Activated effector memory CD4-positive, alpha-beta T cell treated with anti-CD3 and anti-CD28 coated beads, Interleukin-2, amount 50 U/mL, for 16 hours (primary cell): Measurements from ENCODE around the gene ADCY2.

Experiments used
- DNase-seq: peaks from one replicate; pipeline ENCODE4 v3.0.0-alpha.2; 2020

ADCY2 gene

DNA sequence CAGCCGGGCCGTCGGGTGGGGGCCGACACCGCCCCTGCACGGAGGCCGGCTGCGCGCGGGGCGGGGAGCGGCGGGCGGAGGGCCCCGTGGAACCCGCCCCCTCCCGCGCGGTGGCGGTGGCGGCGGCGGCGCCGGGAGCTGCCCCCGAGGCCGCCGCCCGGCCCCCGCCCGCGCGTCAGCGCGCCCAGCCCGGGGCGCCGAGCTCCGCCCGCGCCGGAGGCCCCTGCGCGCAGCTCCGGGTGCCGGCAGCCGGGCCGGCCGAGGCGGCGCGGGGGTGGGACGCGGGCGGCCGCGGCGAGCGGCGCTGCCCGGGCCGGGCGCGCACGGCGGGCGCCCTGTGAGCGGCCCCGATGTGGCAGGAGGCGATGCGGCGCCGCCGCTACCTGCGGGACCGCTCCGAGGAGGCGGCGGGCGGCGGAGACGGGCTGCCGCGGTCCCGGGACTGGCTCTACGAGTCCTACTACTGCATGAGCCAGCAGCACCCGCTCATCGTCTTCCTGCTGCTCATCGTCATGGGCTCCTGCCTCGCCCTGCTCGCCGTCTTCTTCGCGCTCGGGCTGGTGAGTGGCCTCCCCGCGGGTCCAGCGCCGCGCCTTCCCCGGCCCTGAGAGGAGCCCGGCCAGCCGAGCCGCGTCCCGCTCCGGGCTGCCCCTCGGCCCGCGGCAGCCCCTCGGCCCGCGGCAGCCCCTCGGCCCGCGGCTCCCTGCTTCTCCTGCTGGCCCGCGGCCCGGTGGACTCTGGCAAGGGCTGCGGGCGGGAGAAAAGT lies at the start of gene ADCY2:
Gene ADCY2, plus strand, starts transcription at position 192 of the 766 bp plus-strand sequence. Its CDS starts 159 bp downstream, at position 351.
- no peak for DNase-seq

DNA sequence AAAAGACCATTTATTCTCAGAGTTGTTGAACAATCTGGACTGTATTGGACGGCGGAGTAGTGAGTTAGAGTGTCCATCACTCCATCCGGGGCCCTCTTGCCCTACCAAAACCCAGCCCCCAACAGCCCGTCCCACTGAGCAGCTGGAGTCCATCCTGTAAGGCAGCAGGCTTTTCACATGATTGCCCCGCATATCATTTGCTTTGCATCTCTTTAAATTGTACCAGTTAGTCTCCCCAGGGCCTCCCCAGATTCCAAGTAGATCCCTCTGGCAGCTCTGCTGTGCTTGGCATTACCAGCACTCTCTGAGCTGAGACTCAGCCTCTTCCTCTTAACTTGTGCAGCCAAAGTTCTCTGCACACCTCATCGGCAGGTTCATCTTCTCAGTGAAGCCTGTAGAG lies 48.6 kb upstream of the ADCY2 start:
- DNase-seq: no peak

DNA sequence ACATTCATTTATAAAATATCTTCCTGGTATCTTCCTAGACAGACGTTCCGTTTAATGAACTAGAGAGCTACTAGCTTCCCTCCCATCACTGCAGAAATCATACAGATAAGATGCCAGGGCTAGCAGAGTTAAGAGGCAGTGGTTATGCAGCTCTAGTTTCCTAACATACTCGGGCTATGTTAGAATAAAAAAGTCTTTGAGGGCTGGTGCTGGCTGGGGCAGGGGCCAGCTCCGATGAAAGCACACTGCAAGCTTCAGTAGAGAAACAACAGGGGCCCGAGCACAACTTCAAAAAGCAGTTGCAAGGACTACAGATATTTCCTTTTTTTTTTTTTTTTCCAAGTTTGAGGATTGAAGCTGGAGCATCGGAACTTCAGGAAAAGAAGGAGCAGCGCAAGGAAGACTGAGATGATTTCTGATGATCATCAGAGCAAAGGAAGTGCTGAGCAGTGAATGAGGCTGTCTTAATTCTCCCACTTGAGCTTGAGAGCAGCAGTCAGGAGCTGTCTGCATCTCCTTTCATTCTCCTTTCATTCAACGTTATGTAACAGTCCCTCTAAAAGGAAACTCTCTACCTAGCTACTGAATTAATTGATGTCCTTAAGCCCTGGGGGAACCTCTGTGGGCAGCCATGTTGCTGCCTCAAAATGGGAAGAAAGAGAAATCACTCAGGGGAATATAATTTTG lies 47.6 kb upstream of the ADCY2 start:
- DNase-seq: no peak

DNA sequence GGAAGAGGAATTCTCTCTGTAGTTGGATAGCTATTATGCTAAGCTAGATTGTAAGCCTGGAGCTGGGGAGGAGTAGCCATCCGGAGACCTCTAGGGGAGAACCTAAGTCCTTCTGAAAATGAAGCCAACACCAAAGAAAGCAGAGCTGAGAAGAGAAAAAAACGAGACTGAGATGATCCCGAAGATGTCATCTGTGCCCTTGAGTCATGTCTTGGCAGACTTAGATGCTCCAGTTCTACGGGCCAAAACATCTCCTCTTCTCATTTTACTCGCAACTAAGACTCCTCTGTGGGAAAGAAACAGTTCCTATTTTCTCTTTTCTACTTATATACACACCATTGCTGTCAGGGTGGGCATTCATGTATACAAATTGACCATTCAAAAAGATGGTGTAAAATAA lies 34.3 kb upstream of the ADCY2 start:
- DNase-seq: no peak

DNA sequence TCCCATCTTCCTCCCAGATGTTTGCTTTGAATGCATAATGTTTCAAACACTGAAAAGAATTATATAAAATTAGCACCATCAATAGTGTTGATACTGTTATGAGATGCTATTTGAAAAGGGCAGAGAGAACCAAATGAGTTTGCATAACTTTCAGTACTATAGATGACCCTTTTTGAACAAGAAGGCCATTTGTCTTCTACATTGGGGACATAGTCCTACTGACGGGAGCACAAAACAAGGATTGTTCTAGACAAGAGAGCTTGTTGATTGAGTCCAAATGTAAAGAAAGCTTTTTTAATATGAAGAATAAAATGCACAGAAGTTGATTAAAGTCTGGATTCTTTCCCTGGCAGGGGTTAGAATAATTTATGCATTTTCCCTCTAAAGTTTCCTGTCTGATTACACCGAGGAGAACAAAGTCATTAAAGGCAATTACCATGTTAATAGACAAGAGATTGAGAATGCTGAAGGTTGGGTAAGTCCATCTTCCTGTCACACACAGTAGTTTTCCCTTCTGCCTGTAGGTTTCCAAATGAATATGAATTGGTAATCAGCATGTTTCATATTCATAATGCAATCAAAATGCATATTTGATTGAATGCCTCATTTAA lies 32.8 kb upstream of the ADCY2 start:
- DNase-seq: no peak

DNA sequence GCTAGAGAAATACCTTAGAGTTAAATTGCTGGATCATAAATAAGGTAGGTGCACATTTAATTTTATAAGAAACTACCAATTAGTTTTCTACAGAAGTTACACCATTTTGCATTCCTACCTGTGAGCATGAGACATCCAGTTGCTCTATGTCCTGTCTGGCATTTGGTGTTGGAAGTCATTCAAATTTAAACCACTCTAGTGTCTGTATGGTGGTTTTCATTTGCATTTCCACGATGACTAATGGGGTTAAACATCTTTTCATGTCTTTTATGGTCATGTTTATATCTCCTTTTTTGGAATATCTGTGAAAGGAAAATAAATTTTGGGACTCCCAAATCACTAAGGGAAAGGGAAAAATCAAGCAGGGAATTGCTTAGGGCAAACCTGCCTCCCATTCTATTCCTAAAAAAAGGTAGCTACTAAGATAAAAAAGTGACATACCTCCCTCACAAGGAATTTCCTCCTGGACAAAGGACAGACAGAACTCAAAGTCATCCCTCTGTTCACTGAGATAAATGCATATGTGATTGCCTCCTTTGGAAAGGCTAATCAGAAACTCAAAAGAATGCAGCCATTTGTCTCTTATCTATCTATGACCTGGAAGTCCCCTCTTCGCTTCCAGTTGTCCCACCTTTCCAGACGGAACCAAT lies 31.6 kb upstream of the ADCY2 start:
- DNase-seq: no peak

DNA sequence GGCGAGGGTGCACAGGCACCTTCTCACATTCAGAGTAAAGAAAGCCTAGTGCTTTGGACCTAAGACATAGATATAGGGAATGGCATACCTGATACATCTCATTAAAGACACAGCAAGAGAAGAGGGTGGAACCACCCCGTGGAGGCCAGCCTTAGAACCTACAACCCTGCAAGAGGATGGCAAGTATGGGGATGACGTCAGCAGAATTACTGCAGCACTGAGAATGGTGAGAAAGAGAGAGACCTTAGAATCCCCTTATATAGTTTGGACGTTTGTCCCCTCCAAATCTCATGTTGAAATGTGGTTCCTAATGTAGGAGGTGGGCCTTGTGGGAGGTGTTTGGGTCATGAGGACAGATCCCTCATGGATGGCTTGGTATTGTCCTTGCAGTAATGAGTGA lies 28.2 kb upstream of the ADCY2 start:
- no peak for DNase-seq

DNA sequence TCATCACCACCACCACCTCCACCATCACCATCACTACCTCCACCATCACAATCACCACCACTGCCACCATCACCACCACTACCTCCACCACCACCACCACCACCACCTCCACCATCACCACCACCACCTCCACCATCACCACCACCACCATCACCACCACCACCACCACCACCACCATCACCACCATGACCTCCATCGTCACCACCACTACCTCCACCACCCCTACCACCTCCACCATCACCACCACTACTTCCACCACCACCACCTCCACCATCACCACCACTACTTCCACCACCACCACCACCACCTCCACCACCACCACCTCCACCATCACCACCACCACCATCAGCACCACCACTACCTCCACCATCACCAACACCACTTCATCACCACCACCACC lies 23.5 kb upstream of the ADCY2 start:
- DNase-seq: no peak

DNA sequence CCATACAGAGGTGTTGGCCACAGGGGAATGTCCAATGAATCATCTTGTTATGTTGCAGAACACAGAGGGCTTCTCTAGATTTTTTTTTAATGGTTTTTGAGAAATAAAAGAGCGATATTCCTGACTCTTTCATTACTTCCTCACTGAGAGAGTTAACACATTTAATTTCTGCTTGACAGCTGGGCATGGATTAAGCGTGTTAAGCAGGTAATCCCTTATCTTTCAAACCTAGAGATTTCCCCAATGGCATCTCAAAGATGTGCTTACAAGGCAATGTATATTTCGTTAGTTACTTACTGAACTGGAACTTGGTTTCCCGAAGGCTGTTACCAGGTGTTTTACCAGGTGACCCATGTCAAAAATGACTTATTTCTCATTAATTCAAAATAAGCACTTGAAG lies 21.8 kb upstream of the ADCY2 start:
- DNase-seq: no peak

DNA sequence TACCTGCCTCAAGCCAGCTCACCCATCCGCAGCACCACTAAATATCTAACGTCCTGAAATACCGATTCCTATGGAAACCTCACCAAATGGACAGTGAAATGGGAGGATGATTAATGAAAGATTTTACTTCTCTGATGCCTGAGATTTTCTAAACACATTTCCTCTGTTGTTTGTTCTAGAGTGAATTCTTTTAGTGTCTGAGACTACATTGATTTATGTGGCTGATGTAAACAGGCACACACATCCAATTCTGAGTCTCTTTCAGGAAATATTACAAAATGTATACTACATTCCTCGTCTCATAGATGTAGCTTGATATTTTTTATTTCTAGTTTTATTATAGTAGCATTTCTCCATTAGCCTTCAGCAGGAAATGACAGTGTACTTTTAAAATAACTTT lies 20.5 kb upstream of the ADCY2 start:
- no peak for DNase-seq

DNA sequence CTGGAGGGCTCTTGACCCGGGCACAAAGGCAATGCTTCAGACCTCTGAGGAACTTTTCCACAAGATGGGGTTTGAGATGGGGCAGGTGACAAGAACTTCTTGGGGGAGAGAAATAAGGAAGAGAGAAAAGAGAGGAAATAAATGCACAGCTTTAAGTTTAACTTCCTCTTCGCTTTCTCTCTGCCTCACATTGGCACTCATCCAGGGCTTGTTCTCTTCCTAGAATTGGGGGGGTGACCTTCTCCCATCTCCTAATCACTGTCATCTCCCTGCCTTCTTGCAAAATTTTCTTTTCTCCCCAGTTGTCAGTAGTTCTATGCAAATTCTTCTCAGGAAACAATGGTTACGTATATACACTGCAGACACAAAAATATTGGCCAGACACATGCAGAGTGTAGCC lies 19.1 kb upstream of the ADCY2 start:
- DNase-seq: no peak

DNA sequence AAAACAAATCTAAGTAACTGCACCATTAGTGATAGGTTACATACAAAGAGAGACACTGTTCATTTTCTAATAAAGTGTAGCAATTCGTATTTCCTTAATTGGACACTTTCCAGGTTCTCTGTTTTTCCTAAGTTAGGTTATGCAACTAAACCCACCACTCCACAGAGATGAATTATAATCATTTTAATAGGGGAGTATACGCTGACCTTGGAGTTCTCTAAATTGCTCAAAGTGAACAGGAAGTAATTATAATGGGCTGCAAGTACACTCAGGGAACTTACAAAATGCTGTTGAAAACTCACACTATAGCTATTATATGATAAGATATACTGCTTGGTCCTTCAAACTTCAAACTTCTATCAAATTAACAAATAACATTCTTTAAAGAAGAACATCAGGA lies 18.2 kb upstream of the ADCY2 start:
- no peak for DNase-seq

DNA sequence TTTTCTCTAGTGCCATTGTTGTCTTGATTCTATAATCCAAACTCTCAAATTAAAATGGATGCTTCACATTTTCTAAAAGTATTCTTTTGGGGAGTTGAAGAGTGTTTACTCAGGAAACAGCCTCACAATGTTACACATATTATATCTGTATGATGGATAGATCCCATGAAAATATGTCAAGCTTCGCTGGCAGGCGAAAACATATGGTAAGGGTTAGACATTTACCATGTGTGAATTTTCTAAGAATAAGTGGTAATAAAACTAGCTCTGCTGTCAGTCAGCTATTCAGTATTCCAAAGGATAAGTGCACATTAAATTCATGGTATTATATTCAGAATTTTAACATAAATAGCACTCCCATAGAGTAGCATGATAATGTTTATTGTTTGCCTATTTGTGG lies 13.3 kb upstream of the ADCY2 start:
- no peak for DNase-seq

DNA sequence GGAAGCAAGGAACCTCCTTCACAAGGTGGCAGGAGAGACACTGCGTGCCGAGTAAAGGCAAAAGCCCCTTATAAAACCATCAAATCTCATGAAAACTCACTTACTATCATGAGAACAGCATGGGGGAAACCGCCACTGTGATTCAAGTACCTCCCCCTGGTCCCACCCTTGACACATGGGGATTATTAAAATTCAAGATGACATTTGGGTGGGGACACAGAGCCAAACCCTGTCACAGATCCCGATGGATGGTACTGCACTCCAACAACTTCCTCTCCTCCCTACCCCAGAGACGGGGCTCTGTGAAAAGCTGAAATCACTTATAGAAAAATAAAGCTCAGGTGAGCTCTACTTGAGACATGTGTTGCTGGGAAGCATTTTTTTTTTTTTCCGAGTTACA lies 10.3 kb upstream of the ADCY2 start:
- DNase-seq: no peak

DNA sequence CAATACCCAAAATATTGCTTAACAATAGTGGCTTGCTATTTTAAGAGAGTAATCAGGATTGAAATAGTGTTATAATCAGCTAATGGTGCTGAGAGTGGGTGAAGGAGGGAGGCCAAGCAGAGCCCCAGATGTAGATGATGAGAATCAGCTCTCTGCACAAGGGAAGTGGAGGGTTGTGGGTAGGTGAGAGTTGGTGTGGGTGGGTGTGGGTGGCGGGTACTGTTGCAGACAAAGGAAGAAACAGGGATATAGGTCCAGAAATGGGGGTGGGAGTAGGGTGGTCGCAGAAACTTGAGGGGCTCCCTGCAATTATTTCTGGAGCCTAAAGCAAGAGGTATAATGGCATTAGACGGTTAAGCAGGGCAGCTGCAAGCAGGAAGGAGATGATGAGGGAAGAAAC lies 7.4 kb upstream of the ADCY2 start:
- no peak for DNase-seq

DNA sequence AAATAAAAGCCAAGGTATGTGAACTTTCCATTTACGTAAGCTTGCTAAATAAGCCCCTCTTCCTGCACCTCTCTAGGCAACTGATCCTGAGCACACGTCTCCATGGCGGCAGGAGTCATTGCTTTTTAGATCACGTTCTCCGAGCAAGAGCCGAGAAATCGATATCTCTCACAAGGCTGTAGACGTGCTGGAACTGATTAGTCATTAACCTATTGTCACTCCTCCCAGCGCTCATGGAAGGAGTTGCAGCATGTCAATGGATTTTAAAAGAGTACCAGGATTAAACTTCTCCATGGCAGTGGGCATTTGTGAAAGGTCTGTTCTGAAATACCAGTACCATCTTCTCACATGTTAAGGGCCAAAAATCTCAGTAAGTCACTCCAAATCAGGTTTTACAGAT lies 4.7 kb upstream of the ADCY2 start:
- no peak for DNase-seq

DNA sequence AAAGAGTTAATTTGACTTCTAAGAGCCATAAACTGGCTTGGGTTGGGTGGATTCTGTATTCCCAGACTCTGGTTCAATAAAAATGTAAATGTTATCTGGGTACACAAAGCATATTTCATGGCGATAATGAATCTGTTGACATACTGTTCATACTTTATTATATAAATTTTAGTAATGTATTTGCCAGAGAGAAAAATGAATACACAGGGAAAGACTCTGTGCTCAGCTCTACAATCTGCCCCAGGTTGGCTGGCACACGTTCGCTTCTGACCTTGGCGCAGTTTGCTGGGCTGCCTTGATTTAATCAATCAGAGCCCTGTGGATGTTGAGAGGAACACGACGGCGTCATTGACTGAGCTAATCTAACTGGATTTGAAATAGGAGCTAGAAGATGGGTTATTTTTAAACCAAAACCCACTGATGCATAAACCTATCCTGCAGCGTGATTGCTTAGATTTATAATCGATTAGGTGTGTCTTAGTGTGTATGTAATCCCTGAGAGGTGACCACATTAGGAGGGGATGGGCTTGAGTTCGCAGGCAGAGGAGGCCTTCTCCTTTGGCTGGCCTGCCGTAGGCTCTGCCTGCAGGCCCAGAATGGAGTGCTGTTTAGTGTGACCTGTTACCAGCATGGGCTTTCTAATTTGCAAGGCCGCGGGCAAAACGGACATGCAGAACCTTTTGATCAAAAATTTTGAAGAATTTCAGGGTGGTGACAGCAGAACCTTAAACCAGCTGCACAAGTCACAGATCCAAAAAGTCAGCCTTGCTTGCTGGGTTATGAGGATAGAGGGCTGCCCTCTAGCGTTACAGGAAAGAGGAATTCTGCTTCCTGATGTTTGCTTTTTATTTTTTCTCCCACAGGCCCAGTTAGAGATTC lies 3.9 kb upstream of the ADCY2 start:
- DNase-seq: no peak

DNA sequence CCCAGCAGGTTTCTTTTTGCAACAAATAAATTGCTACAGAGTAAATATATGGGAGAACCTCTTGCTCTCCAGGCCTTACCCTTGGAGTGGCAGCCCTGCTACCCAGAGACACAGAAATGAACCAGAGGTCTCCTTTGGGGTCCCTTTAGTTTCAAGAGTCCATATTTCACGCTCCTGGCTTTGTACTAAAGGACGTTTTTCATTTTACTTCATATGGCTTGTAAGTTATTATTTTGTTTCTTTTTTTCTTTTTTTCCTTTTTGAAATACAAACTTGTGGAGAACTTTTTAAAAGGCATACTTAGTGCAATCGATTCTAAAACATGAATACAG lies 3.3 kb upstream of the ADCY2 start:
- no peak for DNase-seq

DNA sequence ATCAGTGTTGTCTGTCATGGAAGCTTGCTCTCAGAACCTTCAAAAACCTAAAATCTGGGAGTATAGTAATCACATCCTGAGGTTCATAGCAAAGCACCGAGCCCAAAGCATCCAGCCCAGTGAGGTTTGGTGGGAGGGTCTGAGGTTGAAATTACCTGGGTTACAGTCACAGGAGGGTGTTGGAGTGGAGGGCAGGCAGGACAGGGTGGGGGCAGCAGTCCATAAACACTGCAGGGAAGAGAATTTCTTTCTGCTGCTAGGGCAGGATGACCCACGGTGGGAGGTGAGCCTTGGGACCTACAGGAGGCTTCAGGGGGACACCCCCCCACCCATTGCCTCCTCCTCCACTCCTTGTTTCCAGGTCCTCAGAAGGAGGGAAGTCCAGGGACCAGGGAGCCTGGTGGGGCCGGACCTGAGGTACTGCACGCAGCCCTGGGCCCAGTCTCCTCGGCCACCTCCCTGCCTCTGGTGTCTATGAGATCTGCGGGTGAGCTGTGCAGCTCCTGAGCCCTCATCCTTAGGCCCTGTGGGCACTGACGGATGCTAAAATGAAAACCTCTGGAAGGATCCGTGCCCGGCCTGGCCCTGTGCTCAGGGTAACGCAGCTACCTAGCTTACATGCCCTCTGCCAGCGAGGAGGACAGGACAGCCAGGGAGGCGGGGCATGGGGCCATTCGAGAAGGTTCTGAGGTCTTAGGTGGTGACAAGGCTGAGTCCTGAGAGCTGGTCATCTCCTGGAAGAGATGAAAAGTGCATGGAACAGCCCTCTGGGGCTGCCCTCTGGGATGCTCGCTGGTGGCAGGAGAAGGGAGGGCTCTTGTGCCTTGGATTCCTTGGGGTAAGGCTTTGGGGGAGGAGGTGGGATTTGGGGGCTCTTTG lies 1.8 kb upstream of the ADCY2 start:
- DNase-seq: no peak

DNA sequence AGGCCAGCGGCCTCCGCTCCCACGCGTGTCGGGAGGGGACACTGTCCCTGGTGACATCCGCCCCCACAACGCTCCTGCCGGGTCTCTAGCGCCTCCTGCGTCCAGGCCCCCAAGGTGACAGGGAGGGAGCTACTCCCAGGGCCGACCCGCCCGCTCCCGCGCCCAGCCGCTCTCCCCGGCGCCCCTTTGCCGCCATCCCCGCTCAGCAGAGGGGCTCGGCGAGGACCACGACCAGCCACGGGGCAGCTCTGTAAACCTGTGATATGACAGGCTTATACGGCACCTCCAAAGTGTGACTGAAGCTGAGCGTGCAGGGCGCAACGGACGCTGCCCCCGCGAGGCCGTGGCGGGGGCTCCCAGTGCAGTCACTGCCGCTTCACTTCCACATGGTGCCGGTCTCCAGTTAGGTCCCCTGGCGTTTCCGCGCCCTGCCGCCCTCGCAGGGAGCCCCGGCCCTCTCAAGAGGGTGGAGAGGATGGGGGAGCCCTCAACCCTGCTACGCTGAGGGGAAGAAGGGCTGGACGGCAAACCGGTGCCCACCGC lies 978 bp upstream of the ADCY2 start:
- no peak for DNase-seq

DNA sequence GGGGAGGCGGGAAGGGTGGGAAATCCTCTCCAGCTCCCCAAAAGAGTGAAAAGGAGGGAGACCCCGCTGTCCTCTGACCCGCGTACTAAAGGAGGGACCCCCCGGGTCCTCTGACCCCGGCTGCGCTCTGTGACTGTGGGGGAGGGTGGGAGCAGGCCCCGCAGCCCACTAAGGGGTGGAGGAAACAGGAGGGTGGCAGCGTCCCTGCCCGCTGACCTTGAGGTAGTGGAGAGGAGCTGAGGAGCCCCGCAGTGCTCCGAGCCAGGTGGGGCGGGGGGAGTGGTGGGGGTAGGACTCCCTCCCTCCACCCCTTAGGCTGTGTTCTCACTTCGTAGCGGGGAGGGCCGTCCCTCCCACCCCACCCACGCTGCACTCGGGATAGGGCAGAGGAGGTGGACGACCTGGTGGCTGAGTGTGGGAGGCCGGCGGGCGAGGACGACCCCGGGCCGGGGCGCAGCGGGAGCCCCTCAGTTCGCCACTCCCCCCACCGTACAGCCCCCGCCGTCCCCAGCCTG lies 449 bp upstream of the ADCY2 start:
- DNase-seq: no peak
